Astrocyte of the hippocampus (primary cell): Measurements from ENCODE around the gene GAST.

Experiments used
- DNase-seq: peaks from one replicate; pipeline ENCODE4 v3.0.0; 2011; ENCODE audit warnings: low read depth, low spot score

The GAST gene

GRCh38 chr17:41739661-41740352, 27.7 kb downstream of the GAST start:
- peak; percentile 23 for DNase-seq

GRCh38 chr17:41740506-41740905, 28.4 kb downstream of the GAST start:
- no peak for DNase-seq

GRCh38 chr17:41741709-41742108, 29.6 kb downstream of the GAST start:
- no peak for DNase-seq

- DNase-seq: no peak
Observed at GRCh38 chr17:41748275-41748674, 36.1 kb downstream of the GAST start.

- DNase-seq: no peak
Observed at GRCh38 chr17:41750862-41751261, 38.7 kb downstream of the GAST start.

GRCh38 chr17:41751288-41751687, 39.2 kb downstream of the GAST start:
- DNase-seq: no peak

- DNase-seq: no peak
Observed at GRCh38 chr17:41754066-41754465, 41.9 kb downstream of the GAST start.

DNA sequence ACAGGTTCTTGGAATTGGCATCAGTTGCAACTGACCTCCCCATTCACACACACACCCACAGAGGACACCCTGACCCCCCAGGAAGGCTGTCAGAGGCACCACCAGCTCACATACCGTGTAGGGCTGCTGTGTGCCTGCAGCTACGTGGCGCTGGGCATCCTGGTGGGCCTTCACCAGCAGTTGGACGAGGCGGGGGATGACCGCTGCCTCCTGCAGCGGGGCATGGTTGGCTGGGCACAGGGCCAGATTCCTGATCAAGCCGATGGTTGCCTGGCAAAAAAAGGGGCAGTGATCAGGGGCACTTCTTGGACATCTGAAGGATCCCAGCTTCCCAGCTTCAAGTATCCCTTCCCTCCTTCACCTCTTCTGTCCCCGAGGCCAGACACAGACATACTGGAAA, 46.5 kb downstream of the GAST start:
- DNase-seq: peak; percentile 45

DNA sequence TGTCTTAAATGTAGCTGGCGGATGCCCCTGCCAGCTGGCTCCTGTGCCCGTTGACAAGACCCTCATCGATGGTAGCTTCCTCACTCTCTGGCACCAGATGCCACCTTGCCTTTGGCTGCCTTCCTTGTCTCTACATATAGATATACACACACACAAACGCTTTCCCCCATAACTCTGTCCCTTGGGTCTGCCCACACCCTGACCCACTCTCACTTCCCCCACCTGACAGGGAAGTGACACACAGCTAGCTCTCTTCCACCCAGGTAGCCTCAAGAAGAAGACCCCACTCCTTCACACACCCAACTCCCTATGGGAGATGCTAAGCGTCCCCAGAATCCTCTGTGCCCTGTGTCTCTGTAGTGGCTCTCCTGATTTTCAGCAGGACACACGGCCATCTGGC, 48.7 kb downstream of the GAST start:
- DNase-seq: no peak

GRCh38 chr17:41762391-41762790, 50.3 kb downstream of the GAST start:
- DNase-seq: no peak

DNA sequence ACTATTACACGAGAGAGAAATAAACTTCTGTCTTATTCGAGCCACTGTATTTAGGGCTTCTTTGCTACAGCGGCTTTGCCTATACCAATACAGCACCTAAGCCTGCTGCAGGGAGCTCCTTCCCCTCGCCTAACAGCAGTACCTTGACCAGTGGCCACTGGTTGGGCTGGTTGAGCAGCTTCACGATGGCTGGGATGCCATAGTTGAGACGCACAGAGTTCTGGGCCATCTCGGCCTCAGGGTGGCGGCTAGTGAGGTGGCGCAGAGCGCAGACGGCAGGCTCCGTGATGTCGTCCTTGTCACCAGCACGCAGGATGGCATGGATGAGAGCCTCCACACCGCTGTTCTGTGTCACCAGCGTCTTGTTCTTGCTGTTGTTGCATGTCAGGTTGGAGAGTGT, 50.7 kb downstream of the GAST start:
- DNase-seq: no peak

GRCh38 chr17:41763327-41763726, 51.2 kb downstream of the GAST start:
- DNase-seq: no peak
